Activated T-cell treated with anti-CD3 and anti-CD28 coated beads, Interleukin-2, amount 50 U/mL, for 72 hours (primary cell): Measurements from ENCODE around the gene PRKN. TPM values are rescaled to one million over a fixed set of nuclear protein-coding genes. Genes with fewer than 3 reads are reported as not detected.
A peak's percentile ranks its signal among the peaks of the same experiment; 100 is the strongest.

Source experiments
- ATAC-seq, 2 donors: fragments of 150-1000 bp; cut with Tn5 transposase; replicated peaks in 1 of 2; 2 replicates each; pipeline ENCODE4 v1.10.0; 2021; ENCODE audit warnings: moderate library complexity in 2 of 2, mild to moderate bottlenecking in 1 of 2
- DNase-seq, 2 donors: peaks; one replicate each; pipeline ENCODE4 v3.0.0; 2021 to 2022; ENCODE audit warnings: mixed read lengths in 1 of 2
- H3K27ac Mint-ChIP-seq: one replicate; pipeline ENCODE4 v1.8.0; 2022; ENCODE audit warnings: mild to moderate bottlenecking, moderate library complexity, mixed read lengths
- H3K27me3 Mint-ChIP-seq: one replicate; pipeline ENCODE4 v1.8.0; 2022; ENCODE audit warnings: low read depth, mixed read lengths
- H3K36me3 Mint-ChIP-seq, 2 donors: one replicate each; pipeline ENCODE4 v1.8.0; 2022; ENCODE audit warnings: mixed read lengths in 2 of 2, mild to moderate bottlenecking in 1 of 2; ENCODE audit not compliant: insufficient read depth in 2 of 2
- H3K4me1 Mint-ChIP-seq: one replicate; pipeline ENCODE4 v1.8.0; 2022; ENCODE audit warnings: low read depth, mixed read lengths
- H3K4me3 Mint-ChIP-seq, 2 donors: one replicate each; pipeline ENCODE4 v1.8.0; 2022; ENCODE audit warnings: mild to moderate bottlenecking in 2 of 2, mixed read lengths in 2 of 2, moderate library complexity in 2 of 2
- H3K9me3 Mint-ChIP-seq, 2 donors: one replicate each; pipeline ENCODE4 v1.8.0; 2022; ENCODE audit warnings: mixed read lengths in 2 of 2
- total RNA-seq, 2 donors: library from RNA; stranded (reverse); gene quantifications; one replicate each; pipeline ENCODE4 v1.2.3, GENCODE V29; 2022

Gene PRKN
- total RNA-seq, 2 donors from 2014 or later, result 2.5 to 2.8 TPM

- no peaks in the 10 kb centered on the region for H3K27me3 Mint-ChIP-seq
- peak overlapping the region; percentile 30 for H3K27ac Mint-ChIP-seq
- H3K4me1 Mint-ChIP-seq, result peaks cover 10% of the 10 kb centered on the region
- ATAC-seq (no peak), DNase-seq (no peak)
- peak overlapping the region; percentile 89 to 92 for H3K4me3 Mint-ChIP-seq
- peaks cover 0 to 3% of the 10 kb centered on the region in 2 donors for H3K36me3 Mint-ChIP-seq
- H3K9me3 Mint-ChIP-seq, result peaks cover 2% of the 10 kb centered on the region in 2 donors
Observed at GRCh38 chr6:162728197-162728596, 631 bp upstream of the PRKN start.

GRCh38 chr6:162726947-162727321 lies 632 bp downstream of the PRKN start:
- peak overlapping the region; percentile 65 for H3K27ac Mint-ChIP-seq
- no peaks in the 10 kb centered on the region for H3K27me3 Mint-ChIP-seq
- peaks cover 2% of the 10 kb centered on the region in 2 donors for H3K9me3 Mint-ChIP-seq
- peak overlapping the region; percentile 89 to 92 for H3K4me3 Mint-ChIP-seq
- DNase-seq, result no peak
- ATAC-seq, result no peak
- peaks cover 10% of the 10 kb centered on the region for H3K4me1 Mint-ChIP-seq
- peaks cover 0 to 3% of the 10 kb centered on the region in 2 donors for H3K36me3 Mint-ChIP-seq

- peaks cover 0 to 2% of the 10 kb centered on the region in 2 donors for H3K9me3 Mint-ChIP-seq
- no peak for ATAC-seq
- H3K27me3 Mint-ChIP-seq, result no peaks in the 10 kb centered on the region
- H3K27ac Mint-ChIP-seq, result no peak overlapping the region
- H3K4me1 Mint-ChIP-seq, result peaks cover 5% of the 10 kb centered on the region
- no peak for DNase-seq
- no peak overlapping the region for H3K4me3 Mint-ChIP-seq
- H3K36me3 Mint-ChIP-seq, result no peaks in the 10 kb centered on the region
Observed at GRCh38 chr6:162722633-162723032, 4.9 kb downstream of the PRKN start.

GRCh38 chr6:162722226-162722625 lies 5.3 kb downstream of the PRKN start:
- H3K4me3 Mint-ChIP-seq, result no peak overlapping the region
- peaks cover 5% of the 10 kb centered on the region for H3K4me1 Mint-ChIP-seq
- H3K27me3 Mint-ChIP-seq, result no peaks in the 10 kb centered on the region
- H3K9me3 Mint-ChIP-seq, result peaks cover 0 to 2% of the 10 kb centered on the region in 2 donors
- DNase-seq (no peak), ATAC-seq (no peak)
- no peaks in the 10 kb centered on the region for H3K36me3 Mint-ChIP-seq
- H3K27ac Mint-ChIP-seq, result no peak overlapping the region

GRCh38 chr6:162721404-162721687 lies 6.2 kb downstream of the PRKN start:
- Mint-ChIP-seq H3K36me3 (peaks cover 0 to 3% of the 10 kb centered on the region in 2 donors), H3K4me1 (no peaks in the 10 kb centered on the region), H3K9me3 (peaks cover 4% of the 10 kb centered on the region in 2 donors), H3K4me3 (no peak overlapping the region), H3K27ac (no peak overlapping the region), H3K27me3 (no peaks in the 10 kb centered on the region)
- DNase-seq (no peak), ATAC-seq (no peak)

- ATAC-seq (no peak), DNase-seq (no peak)
- Mint-ChIP-seq H3K4me3 (no peak overlapping the region), H3K27me3 (no peaks in the 10 kb centered on the region), H3K36me3 (peaks cover 0 to 3% of the 10 kb centered on the region in 2 donors), H3K4me1 (no peaks in the 10 kb centered on the region), H3K27ac (no peak overlapping the region), H3K9me3 (peaks cover 4% of the 10 kb centered on the region in 2 donors)
Observed at GRCh38 chr6:162719528-162719927, 8.0 kb downstream of the PRKN start.

- ATAC-seq, result no peak
- no peaks in the 10 kb centered on the region for H3K4me1 Mint-ChIP-seq
- no peak overlapping the region for H3K4me3 Mint-ChIP-seq
- DNase-seq, result no peak
- no peaks in the 10 kb centered on the region for H3K27me3 Mint-ChIP-seq
- no peak overlapping the region for H3K27ac Mint-ChIP-seq
- peaks cover 4% of the 10 kb centered on the region in 2 donors for H3K9me3 Mint-ChIP-seq
- H3K36me3 Mint-ChIP-seq, result peaks cover 0 to 3% of the 10 kb centered on the region in 2 donors
Observed at GRCh38 chr6:162715601-162716000, 12.0 kb downstream of the PRKN start.

GRCh38 chr6:162713974-162714780 lies 13.4 kb downstream of the PRKN start:
- Mint-ChIP-seq H3K9me3 (peaks cover 4% of the 10 kb centered on the region in 2 donors), H3K4me1 (no peaks in the 10 kb centered on the region), H3K27me3 (no peaks in the 10 kb centered on the region), H3K36me3 (peaks cover 0 to 3% of the 10 kb centered on the region in 2 donors), H3K4me3 (no peak overlapping the region), H3K27ac (no peak overlapping the region)
- no peak for DNase-seq
- no peak for ATAC-seq

GRCh38 chr6:162712694-162713093 lies 14.9 kb downstream of the PRKN start:
- no peak overlapping the region for H3K4me3 Mint-ChIP-seq
- peaks cover 0 to 3% of the 10 kb centered on the region in 2 donors for H3K36me3 Mint-ChIP-seq
- no peak overlapping the region for H3K27ac Mint-ChIP-seq

GRCh38 chr6:162711376-162711775 lies 16.2 kb downstream of the PRKN start:
- Mint-ChIP-seq H3K27me3 (no peaks in the 10 kb centered on the region), H3K36me3 (no peaks in the 10 kb centered on the region), H3K27ac (no peak overlapping the region), H3K4me1 (no peaks in the 10 kb centered on the region), H3K4me3 (no peak overlapping the region), H3K9me3 (no peaks in the 10 kb centered on the region)
- ATAC-seq, result no peak
- DNase-seq, result no peak

More at GRCh38 chr6:162712694-162713093, 14.9 kb downstream of the PRKN start:
- ATAC-seq, result no peak
- no peaks in the 10 kb centered on the region for H3K4me1 Mint-ChIP-seq
- no peaks in the 10 kb centered on the region for H3K27me3 Mint-ChIP-seq
- DNase-seq, result no peak
- peaks cover 2 to 4% of the 10 kb centered on the region in 2 donors for H3K9me3 Mint-ChIP-seq

- Mint-ChIP-seq H3K4me3 (no peak overlapping the region), H3K36me3 (no peaks in the 10 kb centered on the region), H3K27ac (no peak overlapping the region), H3K9me3 (no peaks in the 10 kb centered on the region), H3K27me3 (no peaks in the 10 kb centered on the region), H3K4me1 (no peaks in the 10 kb centered on the region)
- no peak for ATAC-seq
- DNase-seq, result no peak
Observed at GRCh38 chr6:162710936-162711335, 16.6 kb downstream of the PRKN start.

GRCh38 chr6:162710419-162710818 lies 17.1 kb downstream of the PRKN start:
- Mint-ChIP-seq H3K36me3 (no peaks in the 10 kb centered on the region), H3K9me3 (no peaks in the 10 kb centered on the region), H3K27me3 (no peaks in the 10 kb centered on the region), H3K4me1 (no peaks in the 10 kb centered on the region), H3K27ac (no peak overlapping the region), H3K4me3 (no peak overlapping the region)
- ATAC-seq, result no peak
- no peak for DNase-seq

GRCh38 chr6:162709431-162709830 lies 18.1 kb downstream of the PRKN start:
- no peaks in the 10 kb centered on the region for H3K9me3 Mint-ChIP-seq
- H3K27me3 Mint-ChIP-seq, result no peaks in the 10 kb centered on the region
- no peaks in the 10 kb centered on the region for H3K4me1 Mint-ChIP-seq
- ATAC-seq, result no peak
- DNase-seq, result no peak
- H3K27ac Mint-ChIP-seq, result no peak overlapping the region
- H3K4me3 Mint-ChIP-seq, result no peak overlapping the region
- no peaks in the 10 kb centered on the region for H3K36me3 Mint-ChIP-seq

GRCh38 chr6:162708971-162709370 lies 18.6 kb downstream of the PRKN start:
- ATAC-seq (no peak), DNase-seq (no peak)
- Mint-ChIP-seq H3K9me3 (no peaks in the 10 kb centered on the region), H3K27me3 (no peaks in the 10 kb centered on the region), H3K27ac (no peak overlapping the region), H3K4me3 (no peak overlapping the region), H3K36me3 (no peaks in the 10 kb centered on the region), H3K4me1 (no peaks in the 10 kb centered on the region)
